HepG2 (cell line): Measurements from ENCODE around the gene NEK9. TPM values are rescaled to one million over a fixed set of nuclear protein-coding genes. Genes with fewer than 3 reads are reported as not detected.

ENCODE experiments used
- CBFB ChIP-seq: sonication (generic); formaldehyde crosslinking; IDR thresholded peaks from 2 replicates; pipeline ENCODE4 v1.4.0; 2020; ENCODE audit warnings: missing genetic modification reagents
- CBX5 ChIP-seq: sonication (generic); formaldehyde crosslinking; IDR thresholded peaks from 2 replicates; pipeline ENCODE4 v1.4.0; 2020; ENCODE audit warnings: missing genetic modification reagents, borderline replicate concordance
- DMAP1 ChIP-seq: IDR thresholded peaks from 2 replicates; pipeline ENCODE4 v1.6.1; 2016
- FOXA3 ChIP-seq: IDR thresholded peaks from 2 replicates; pipeline ENCODE4 v1.6.1; 2016; ENCODE audit warnings: missing genetic modification reagents, missing compliant biosample characterization
- GABPB1 ChIP-seq: IDR thresholded peaks from 2 replicates; pipeline ENCODE4 v1.6.1; 2016; ENCODE audit warnings: mild to moderate bottlenecking, missing genetic modification reagents, moderate library complexity, missing compliant biosample characterization
- GATAD2A ChIP-seq: IDR thresholded peaks from 2 replicates; pipeline ENCODE4 v1.6.1; 2016
- HNF4G ChIP-seq, 2 experiments: sonication (generic) in 1 of 2; formaldehyde crosslinking in 1 of 2; IDR thresholded peaks; 2 replicates each; pipeline versions ENCODE4 v1.4.0 to v1.6.1; 2011 to 2020; ENCODE audit warnings: borderline replicate concordance in 2 of 2, low read depth in 2 of 2, mild to moderate bottlenecking in 2 of 2, low read length in 1 of 2, missing genetic modification reagents in 1 of 2, moderate library complexity in 1 of 2
- IKZF1 ChIP-seq: fragments of 450-650 bp; IDR thresholded peaks from 2 replicates; pipeline ENCODE4 v1.7.1; 2016
- NCOA5 ChIP-seq: sonication (generic); formaldehyde crosslinking; IDR thresholded peaks from 2 replicates; pipeline ENCODE4 v1.4.0; 2020; ENCODE audit warnings: missing genetic modification reagents
- NFIB ChIP-seq: sonication (generic); formaldehyde crosslinking; IDR thresholded peaks from 2 replicates; pipeline ENCODE4 v1.9.0; 2021; ENCODE audit warnings: missing genetic modification reagents, mild to moderate bottlenecking, borderline replicate concordance
- RFX1 ChIP-seq: fragments of 450-650 bp; IDR thresholded peaks from 2 replicates; pipeline ENCODE4 v1.6.1; 2017
- SMYD3 ChIP-seq: sonication (generic); formaldehyde crosslinking; IDR thresholded peaks from 2 replicates; pipeline ENCODE4 v1.8.1; 2023; ENCODE audit warnings: mild to moderate bottlenecking, missing genetic modification reagents
- TARDBP ChIP-seq: sonication (generic); formaldehyde crosslinking; IDR thresholded peaks from 2 replicates; pipeline ENCODE4 v1.8.0; 2022; ENCODE audit warnings: mild to moderate bottlenecking, missing genetic modification reagents
- ZKSCAN8 ChIP-seq: IDR thresholded peaks from 2 replicates; pipeline ENCODE4 v1.6.1; 2016; ENCODE audit warnings: borderline replicate concordance, missing genetic modification reagents, missing compliant biosample characterization
- ZNF180 ChIP-seq: sonication (generic); formaldehyde crosslinking; IDR thresholded peaks from 2 replicates; pipeline ENCODE4 v1.4.0; 2020; ENCODE audit warnings: low read depth, missing genetic modification reagents, borderline replicate concordance
- ZNF510 ChIP-seq: sonication (generic); formaldehyde crosslinking; IDR thresholded peaks from 2 replicates; pipeline ENCODE4 v1.4.0; 2020; ENCODE audit warnings: low read depth, mild to moderate bottlenecking, missing genetic modification reagents
- ZNF564 ChIP-seq: sonication (generic); formaldehyde crosslinking; IDR thresholded peaks from 2 replicates; pipeline ENCODE4 v1.8.1; 2023; ENCODE audit warnings: mild to moderate bottlenecking, missing genetic modification reagents
- polyA plus RNA-seq, 8 experiments: library from polyadenylated mRNA; depleted of rRNA in 3 of 8; stranded (reverse) in 7 of 8; unstranded in 1 of 8; fragments of >200 nt; fragmentation: Illumina TruSeq in 4 of 8; extraction: Trizol in 4 of 8; gene quantifications; 2 replicates each; pipeline versions ENCODE4 v1.2.1 to v1.2.3, GENCODE V29; 2011 to 2016; ENCODE audit warnings: low read depth in 4 of 8, missing spikeins in 1 of 8, mixed read lengths in 1 of 8; ENCODE audit not compliant: insufficient read depth in 1 of 8
- total RNA-seq, 5 experiments: library from RNA; depleted of rRNA; stranded (reverse); fragments of >200 nt; fragmentation: Illumina TruSeq; extraction: Trizol; gene quantifications; 2 replicates each; pipeline ENCODE4 v1.2.3, GENCODE V29; 2016; ENCODE audit warnings: low read depth in 1 of 5
- TF ChIP-seq, protein P1 (sequence below): IDR thresholded peaks from 2 replicates; pipeline ENCODE4 v1.6.1; 2016
- TF ChIP-seq, protein P2 (sequence below): sonication (generic); formaldehyde crosslinking; IDR thresholded peaks from 2 replicates; pipeline ENCODE4 v1.4.0; 2020; ENCODE audit warnings: missing genetic modification reagents
- TF ChIP-seq, protein P3 (sequence below): sonication (generic); formaldehyde crosslinking; IDR thresholded peaks from 2 replicates; pipeline ENCODE4 v1.8.1; 2022; ENCODE audit warnings: low read depth, mild to moderate bottlenecking, missing genetic modification reagents
- TF ChIP-seq, protein P4 (sequence below): sonication (generic); formaldehyde crosslinking; IDR thresholded peaks from 2 replicates; pipeline ENCODE4 v1.5.0; 2020; ENCODE audit warnings: mild to moderate bottlenecking, missing genetic modification reagents
- TF ChIP-seq, protein P5 (sequence below): IDR thresholded peaks from 2 replicates; pipeline ENCODE4 v1.6.1; 2016; ENCODE audit warnings: missing biosample characterization, missing genetic modification reagents, low read depth

Gene NEK9
- total and polyA plus RNA-seq, 2 of the 13 experiments (the other 11 are each of a cell fraction or from before 2014, with no cell fraction given): 16.5 to 27.3 TPM

DNA sequence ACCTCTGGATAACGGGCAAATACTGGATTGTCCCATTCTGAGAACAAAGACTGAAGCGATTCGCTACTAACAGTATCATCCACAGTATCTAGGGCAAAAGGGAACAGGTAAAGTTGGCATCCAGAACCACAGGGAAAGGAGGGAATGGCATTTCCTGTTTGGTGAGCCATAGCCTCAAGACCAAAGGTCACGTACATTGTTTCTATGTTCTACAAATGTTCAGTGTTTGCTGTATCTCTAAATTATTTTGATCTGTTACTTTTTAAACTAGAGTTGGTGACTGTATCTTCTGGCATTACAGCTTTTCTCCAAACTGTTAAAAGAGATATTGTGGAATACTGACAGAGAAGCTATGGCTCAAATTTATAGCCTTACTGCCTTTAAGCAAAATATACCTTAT lies 85.2 kb downstream of the NEK9 start (continued):
- peak; percentile 50; the same call in 1 of the 2 replicates for TF ChIP-seq GABPB1 (CRISPR knock-in tag)
- TF ChIP-seq CBX5 (CRISPR knock-in tag): no peak
- TF ChIP-seq HNF4G (IDR thresholded peaks at IDR 0.05; ENCODE audit: borderline replicate concordance, low read depth, low read length): peak; percentile 61; the same call in 1 of the 2 replicates
- TF ChIP-seq HNF4G (CRISPR knock-in tag; IDR thresholded peaks at IDR 0.05; ENCODE audit: borderline replicate concordance, low read depth): 0 out of 2 replicates have a peak, but pooled peaks have one; percentile 47
- TF ChIP-seq, protein P1, sequence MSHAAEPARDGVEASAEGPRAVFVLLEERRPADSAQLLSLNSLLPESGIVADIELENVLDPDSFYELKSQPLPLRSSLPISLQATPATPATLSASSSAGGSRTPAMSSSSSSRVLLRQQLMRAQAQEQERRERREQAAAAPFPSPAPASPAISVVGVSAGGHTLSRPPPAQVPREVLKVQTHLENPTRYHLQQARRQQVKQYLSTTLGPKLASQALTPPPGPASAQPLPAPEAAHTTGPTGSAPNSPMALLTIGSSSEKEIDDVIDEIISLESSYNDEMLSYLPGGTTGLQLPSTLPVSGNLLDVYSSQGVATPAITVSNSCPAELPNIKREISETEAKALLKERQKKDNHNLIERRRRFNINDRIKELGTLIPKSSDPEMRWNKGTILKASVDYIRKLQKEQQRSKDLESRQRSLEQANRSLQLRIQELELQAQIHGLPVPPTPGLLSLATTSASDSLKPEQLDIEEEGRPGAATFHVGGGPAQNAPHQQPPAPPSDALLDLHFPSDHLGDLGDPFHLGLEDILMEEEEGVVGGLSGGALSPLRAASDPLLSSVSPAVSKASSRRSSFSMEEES (CRISPR knock-in tag): no peak
- no peak for TF ChIP-seq TARDBP (CRISPR knock-in tag)
- 0 out of 2 replicates have a peak, but pooled peaks have one; percentile 2 for TF ChIP-seq DMAP1 (CRISPR knock-in tag)
- TF ChIP-seq, protein P2, sequence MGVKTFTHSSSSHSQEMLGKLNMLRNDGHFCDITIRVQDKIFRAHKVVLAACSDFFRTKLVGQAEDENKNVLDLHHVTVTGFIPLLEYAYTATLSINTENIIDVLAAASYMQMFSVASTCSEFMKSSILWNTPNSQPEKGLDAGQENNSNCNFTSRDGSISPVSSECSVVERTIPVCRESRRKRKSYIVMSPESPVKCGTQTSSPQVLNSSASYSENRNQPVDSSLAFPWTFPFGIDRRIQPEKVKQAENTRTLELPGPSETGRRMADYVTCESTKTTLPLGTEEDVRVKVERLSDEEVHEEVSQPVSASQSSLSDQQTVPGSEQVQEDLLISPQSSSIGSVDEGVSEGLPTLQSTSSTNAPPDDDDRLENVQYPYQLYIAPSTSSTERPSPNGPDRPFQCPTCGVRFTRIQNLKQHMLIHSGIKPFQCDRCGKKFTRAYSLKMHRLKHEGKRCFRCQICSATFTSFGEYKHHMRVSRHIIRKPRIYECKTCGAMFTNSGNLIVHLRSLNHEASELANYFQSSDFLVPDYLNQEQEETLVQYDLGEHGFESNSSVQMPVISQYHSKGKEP (CRISPR knock-in tag): no peak
- TF ChIP-seq NCOA5: no peak
- TF ChIP-seq SMYD3 (CRISPR knock-in tag): no peak
- TF ChIP-seq, protein P3, sequence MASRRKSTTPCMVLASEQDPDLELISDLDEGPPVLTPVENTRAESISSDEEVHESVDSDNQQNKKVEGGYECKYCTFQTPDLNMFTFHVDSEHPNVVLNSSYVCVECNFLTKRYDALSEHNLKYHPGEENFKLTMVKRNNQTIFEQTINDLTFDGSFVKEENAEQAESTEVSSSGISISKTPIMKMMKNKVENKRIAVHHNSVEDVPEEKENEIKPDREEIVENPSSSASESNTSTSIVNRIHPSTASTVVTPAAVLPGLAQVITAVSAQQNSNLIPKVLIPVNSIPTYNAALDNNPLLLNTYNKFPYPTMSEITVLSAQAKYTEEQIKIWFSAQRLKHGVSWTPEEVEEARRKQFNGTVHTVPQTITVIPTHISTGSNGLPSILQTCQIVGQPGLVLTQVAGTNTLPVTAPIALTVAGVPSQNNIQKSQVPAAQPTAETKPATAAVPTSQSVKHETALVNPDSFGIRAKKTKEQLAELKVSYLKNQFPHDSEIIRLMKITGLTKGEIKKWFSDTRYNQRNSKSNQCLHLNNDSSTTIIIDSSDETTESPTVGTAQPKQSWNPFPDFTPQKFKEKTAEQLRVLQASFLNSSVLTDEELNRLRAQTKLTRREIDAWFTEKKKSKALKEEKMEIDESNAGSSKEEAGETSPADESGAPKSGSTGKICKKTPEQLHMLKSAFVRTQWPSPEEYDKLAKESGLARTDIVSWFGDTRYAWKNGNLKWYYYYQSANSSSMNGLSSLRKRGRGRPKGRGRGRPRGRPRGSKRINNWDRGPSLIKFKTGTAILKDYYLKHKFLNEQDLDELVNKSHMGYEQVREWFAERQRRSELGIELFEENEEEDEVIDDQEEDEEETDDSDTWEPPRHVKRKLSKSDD: no peak
- TF ChIP-seq GATAD2A (CRISPR knock-in tag): peak; percentile 72
- no peak for TF ChIP-seq IKZF1
- TF ChIP-seq CBFB (CRISPR knock-in tag): no peak
- TF ChIP-seq, protein P4, sequence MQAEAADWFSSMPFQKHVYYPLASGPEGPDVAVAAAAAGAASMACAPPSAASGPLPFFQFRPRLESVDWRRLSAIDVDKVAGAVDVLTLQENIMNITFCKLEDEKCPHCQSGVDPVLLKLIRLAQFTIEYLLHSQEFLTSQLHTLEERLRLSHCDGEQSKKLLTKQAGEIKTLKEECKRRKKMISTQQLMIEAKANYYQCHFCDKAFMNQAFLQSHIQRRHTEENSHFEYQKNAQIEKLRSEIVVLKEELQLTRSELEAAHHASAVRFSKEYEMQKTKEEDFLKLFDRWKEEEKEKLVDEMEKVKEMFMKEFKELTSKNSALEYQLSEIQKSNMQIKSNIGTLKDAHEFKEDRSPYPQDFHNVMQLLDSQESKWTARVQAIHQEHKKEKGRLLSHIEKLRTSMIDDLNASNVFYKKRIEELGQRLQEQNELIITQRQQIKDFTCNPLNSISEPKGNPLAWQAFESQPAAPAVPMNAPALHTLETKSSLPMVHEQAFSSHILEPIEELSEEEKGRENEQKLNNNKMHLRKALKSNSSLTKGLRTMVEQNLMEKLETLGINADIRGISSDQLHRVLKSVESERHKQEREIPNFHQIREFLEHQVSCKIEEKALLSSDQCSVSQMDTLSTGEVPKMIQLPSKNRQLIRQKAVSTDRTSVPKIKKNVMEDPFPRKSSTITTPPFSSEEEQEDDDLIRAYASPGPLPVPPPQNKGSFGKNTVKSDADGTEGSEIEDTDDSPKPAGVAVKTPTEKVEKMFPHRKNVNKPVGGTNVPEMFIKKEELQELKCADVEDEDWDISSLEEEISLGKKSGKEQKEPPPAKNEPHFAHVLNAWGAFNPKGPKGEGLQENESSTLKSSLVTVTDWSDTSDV (CRISPR knock-in tag): no peak
- TF ChIP-seq ZKSCAN8 (CRISPR knock-in tag): no peak
- TF ChIP-seq NFIB (CRISPR knock-in tag): no peak
- TF ChIP-seq, protein P5, sequence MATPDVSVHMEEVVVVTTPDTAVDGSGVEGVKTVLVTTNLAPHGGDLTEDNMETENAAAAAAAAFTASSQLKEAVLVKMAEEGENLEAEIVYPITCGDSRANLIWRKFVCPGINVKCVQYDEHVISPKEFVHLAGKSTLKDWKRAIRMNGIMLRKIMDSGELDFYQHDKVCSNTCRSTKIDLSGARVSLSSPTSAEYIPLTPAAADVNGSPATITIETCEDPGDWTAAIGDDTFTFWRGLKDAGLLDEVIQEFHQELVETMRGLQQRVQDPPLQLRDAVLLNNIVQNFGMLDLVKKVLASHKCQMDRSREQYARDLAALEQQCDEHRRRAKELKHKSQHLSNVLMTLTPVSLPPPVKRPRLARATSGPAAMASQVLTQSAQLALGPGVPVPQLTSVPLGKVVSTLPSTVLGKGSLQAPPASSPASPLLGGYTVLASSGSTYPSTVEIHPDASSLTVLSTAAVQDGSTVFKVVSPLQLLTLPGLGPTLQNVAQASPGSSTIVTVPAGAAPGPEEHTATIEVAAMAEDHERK (CRISPR knock-in tag): no peak
- TF ChIP-seq ZNF510 (CRISPR knock-in tag): no peak
- TF ChIP-seq RFX1: no peak
- TF ChIP-seq ZNF180 (CRISPR knock-in tag): no peak
- peak; percentile 52; the same call in 1 of the 2 replicates for TF ChIP-seq FOXA3 (CRISPR knock-in tag)
- no peak for TF ChIP-seq ZNF564 (CRISPR knock-in tag)
